Activated T-cell treated with anti-CD3 and anti-CD28 coated beads, Interleukin-2, amount 50 U/mL, for 4 hours (primary cell): Measurements from ENCODE around the gene ASIC3. TPM values are rescaled to one million over a fixed set of nuclear protein-coding genes. Genes with fewer than 3 reads are reported as not detected.

ENCODE experiments used
- ATAC-seq, 2 donors: fragments of 200-7000 bp; cut with Tn5 transposase; one replicate each; pipeline ENCODE4 v1.10.0; 2021
- DNase-seq: peaks from one replicate; pipeline ENCODE4 v3.0.0-alpha.2; 2020
- H3K27me3 Mint-ChIP-seq: one replicate; pipeline ENCODE4 v1.8.0; 2021; ENCODE audit warnings: low read depth, mixed read lengths
- H3K36me3 Mint-ChIP-seq: one replicate; pipeline ENCODE4 v1.8.0; 2022; ENCODE audit warnings: mixed read lengths; ENCODE audit not compliant: insufficient read depth
- H3K4me1 Mint-ChIP-seq: one replicate; pipeline ENCODE4 v1.8.0; 2021; ENCODE audit warnings: low read depth, mixed read lengths
- H3K4me3 Mint-ChIP-seq: one replicate; pipeline ENCODE4 v1.8.0; 2021; ENCODE audit warnings: mild to moderate bottlenecking, moderate library complexity, mixed read lengths
- H3K9me3 Mint-ChIP-seq: one replicate; pipeline ENCODE4 v1.8.0; 2021; ENCODE audit warnings: mixed read lengths
- total RNA-seq, 3 donors: library from RNA; stranded (reverse); gene quantifications; one replicate each; pipeline ENCODE4 v1.2.1, GENCODE V29; 2021

The ASIC3 gene
- total RNA-seq, 3 donors from 2014 or later: 2.4 to 3.4 (median 3.3) TPM

DNA sequence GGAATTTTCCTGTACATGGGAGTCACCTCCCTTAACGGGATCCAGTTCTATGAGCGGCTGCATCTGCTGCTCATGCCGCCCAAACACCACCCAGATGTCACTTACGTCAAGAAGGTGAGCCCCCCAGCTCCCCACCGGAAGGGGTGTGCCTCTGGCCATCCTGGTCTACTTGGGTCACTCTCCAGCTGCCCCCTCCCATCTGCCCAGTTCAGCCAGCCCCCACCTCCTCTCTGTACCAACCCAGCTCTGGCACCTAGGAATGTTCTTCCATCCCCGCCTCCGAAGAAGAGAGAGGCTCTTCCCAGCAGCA is 27.3 kb downstream of the ASIC3 start:
- ATAC-seq (no peak), DNase-seq (no peak)
- Mint-ChIP-seq H3K9me3 (no peaks in the 10 kb centered on the region), H3K27me3 (no peaks in the 10 kb centered on the region), H3K4me1 (peaks cover 15% of the 10 kb centered on the region), H3K4me3 (no peak overlapping the region), H3K36me3 (peaks cover 10% of the 10 kb centered on the region)

- no peaks in the 10 kb centered on the region for H3K27me3 Mint-ChIP-seq
- no peak for ATAC-seq
Measured at GRCh38 chr7:151075978-151076426, 27.7 kb downstream of the ASIC3 start.

GRCh38 chr7:151076863-151077704 is 28.8 kb downstream of the ASIC3 start:
- no peak for DNase-seq
- Mint-ChIP-seq H3K36me3 (peaks cover 10% of the 10 kb centered on the region), H3K27me3 (no peaks in the 10 kb centered on the region), H3K4me1 (peaks cover 21% of the 10 kb centered on the region), H3K9me3 (no peaks in the 10 kb centered on the region), H3K4me3 (no peak overlapping the region)
- ATAC-seq: no peak

More at GRCh38 chr7:151075978-151076426, 27.7 kb downstream of the ASIC3 start:
- DNase-seq: no peak
- peaks cover 17% of the 10 kb centered on the region for H3K4me1 Mint-ChIP-seq
- no peaks in the 10 kb centered on the region for H3K9me3 Mint-ChIP-seq
- H3K4me3 Mint-ChIP-seq: no peak overlapping the region
- peaks cover 10% of the 10 kb centered on the region for H3K36me3 Mint-ChIP-seq

DNA sequence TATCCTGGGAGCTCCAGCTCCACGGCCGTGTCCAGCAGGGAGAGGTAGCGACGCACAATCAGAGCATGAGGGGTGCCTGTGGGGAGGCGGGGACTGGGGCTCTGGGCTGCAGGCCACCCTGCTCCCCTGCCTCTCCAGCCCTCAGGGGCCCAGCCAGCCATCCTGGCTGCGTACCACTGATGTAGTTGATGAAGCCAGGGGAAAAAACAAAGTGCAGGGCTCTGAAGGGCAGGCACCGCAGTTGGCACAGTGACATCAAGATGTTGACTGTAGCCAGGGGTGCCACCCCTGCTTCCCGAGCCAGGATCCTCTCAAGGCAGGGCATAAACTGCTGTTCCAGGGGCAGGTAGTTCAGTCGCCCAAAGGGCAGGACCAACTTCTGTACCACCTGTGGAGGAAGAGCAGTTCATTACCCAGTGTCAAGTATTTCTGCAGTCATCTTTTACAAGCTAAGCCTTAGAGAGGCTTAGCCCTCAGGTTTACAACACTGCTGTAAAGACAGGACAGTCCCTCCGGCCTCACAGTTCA is 29.4 kb downstream of the ASIC3 start:
- ATAC-seq (no peak), DNase-seq (no peak)
- Mint-ChIP-seq H3K27me3 (no peaks in the 10 kb centered on the region), H3K36me3 (peaks cover 10% of the 10 kb centered on the region), H3K4me3 (peak overlapping the region; percentile 56), H3K9me3 (no peaks in the 10 kb centered on the region), H3K4me1 (peaks cover 24% of the 10 kb centered on the region)

GRCh38 chr7:151078233-151079040 is 30.1 kb downstream of the ASIC3 start:
- no peaks in the 10 kb centered on the region for H3K27me3 Mint-ChIP-seq
- H3K9me3 Mint-ChIP-seq: no peaks in the 10 kb centered on the region
- H3K4me1 Mint-ChIP-seq: peaks cover 25% of the 10 kb centered on the region
- H3K4me3 Mint-ChIP-seq: peak overlapping the region; percentile 91
- H3K36me3 Mint-ChIP-seq: peaks cover 10% of the 10 kb centered on the region
- ATAC-seq: no peak
- no peak for DNase-seq

GRCh38 chr7:151079199-151079910 is 31.0 kb downstream of the ASIC3 start:
- Mint-ChIP-seq H3K9me3 (no peaks in the 10 kb centered on the region), H3K27me3 (no peaks in the 10 kb centered on the region), H3K4me1 (peaks cover 28% of the 10 kb centered on the region), H3K36me3 (peaks cover 10% of the 10 kb centered on the region), H3K4me3 (peak overlapping the region; percentile 91)
- no peak for DNase-seq
- ATAC-seq: no peak

- Mint-ChIP-seq H3K9me3 (no peaks in the 10 kb centered on the region), H3K27me3 (peaks cover 2% of the 10 kb centered on the region), H3K4me1 (peaks cover 32% of the 10 kb centered on the region), H3K36me3 (peaks cover 10% of the 10 kb centered on the region), H3K4me3 (peak overlapping the region; percentile 91)
- ATAC-seq: peak; percentile 5 to 6
- DNase-seq: no peak
Measured at GRCh38 chr7:151080067-151080521, 31.8 kb downstream of the ASIC3 start.

DNA sequence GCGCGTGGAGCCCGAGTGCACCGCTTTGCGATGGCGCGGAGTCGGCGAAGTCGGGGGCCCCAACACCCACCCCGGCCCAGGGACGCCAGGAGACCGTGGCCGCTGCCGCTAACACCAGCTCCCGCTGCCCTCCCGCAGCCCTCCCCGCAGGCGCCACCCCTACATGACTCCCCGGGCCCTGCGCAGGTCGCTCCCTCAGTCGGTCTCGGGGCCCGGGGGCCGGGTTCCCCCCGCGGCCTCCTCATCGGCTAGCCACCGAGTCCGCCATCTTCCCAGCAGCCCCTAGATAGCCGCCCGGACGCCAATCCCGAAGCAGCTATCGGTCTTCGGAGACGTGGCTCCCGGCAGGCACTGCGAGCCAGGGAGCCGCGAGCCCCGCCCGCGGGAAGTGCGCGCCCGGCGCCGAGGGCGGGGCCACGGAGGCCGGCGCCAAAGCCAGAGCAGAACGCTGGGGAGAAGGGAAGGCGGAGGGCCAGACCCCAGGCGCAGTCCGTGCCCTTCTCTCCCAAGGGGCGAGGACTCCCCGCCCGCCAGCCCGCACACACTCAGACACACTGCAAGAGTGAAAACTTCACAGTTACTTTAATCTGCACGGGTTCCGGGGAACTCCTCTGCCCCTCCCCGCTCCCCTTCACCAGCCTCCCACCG is 32.3 kb downstream of the ASIC3 start, which contains the start of gene FASTK:
TSS of gene FASTK (minus strand) at position 288 of the 648 bp plus-strand sequence. CDS start at position 245, 43 bp downstream.
- DNase-seq (peak; percentile 78), ATAC-seq (peak; percentile 87 to 89)
- Mint-ChIP-seq H3K9me3 (no peaks in the 10 kb centered on the region), H3K27me3 (peaks cover 6% of the 10 kb centered on the region), H3K4me1 (peaks cover 37% of the 10 kb centered on the region), H3K36me3 (peaks cover 8% of the 10 kb centered on the region), H3K4me3 (peak within 1 kb of the TSS; percentile 91)

GRCh38 chr7:151081170-151082101 is 33.1 kb downstream of the ASIC3 start:
- no peaks in the 10 kb centered on the region for H3K9me3 Mint-ChIP-seq
- peaks cover 3% of the 10 kb centered on the region for H3K36me3 Mint-ChIP-seq
- DNase-seq: no peak
- peak overlapping the region; percentile 91 for H3K4me3 Mint-ChIP-seq
- peaks cover 9% of the 10 kb centered on the region for H3K27me3 Mint-ChIP-seq
- peaks cover 38% of the 10 kb centered on the region for H3K4me1 Mint-ChIP-seq
- ATAC-seq: no peak

GRCh38 chr7:151082141-151083070 is 34.1 kb downstream of the ASIC3 start:
- peaks cover 3% of the 10 kb centered on the region for H3K36me3 Mint-ChIP-seq
- H3K4me1 Mint-ChIP-seq: peaks cover 38% of the 10 kb centered on the region
- peaks cover 9% of the 10 kb centered on the region for H3K27me3 Mint-ChIP-seq
- H3K4me3 Mint-ChIP-seq: peak overlapping the region; percentile 90
- ATAC-seq (no peak), DNase-seq (no peak)
- H3K9me3 Mint-ChIP-seq: no peaks in the 10 kb centered on the region

GRCh38 chr7:151083071-151083823 is 34.9 kb downstream of the ASIC3 start, which contains the start of gene TMUB1:
TMUB1 (minus strand) TSS chr7:151083493; CDS start chr7:151082563, 930 bp downstream.
- Mint-ChIP-seq H3K4me3 (peak within 1 kb of the TSS; percentile 90), H3K4me1 (peaks cover 39% of the 10 kb centered on the region), H3K36me3 (peaks cover under 1% of the 10 kb centered on the region), H3K27me3 (peaks cover 9% of the 10 kb centered on the region), H3K9me3 (no peaks in the 10 kb centered on the region)
- ATAC-seq (peak; percentile 58 to 63), DNase-seq (peak; percentile 84)
